Measurements from ENCODE around the gene PNPLA7.

The PNPLA7 gene

DNA sequence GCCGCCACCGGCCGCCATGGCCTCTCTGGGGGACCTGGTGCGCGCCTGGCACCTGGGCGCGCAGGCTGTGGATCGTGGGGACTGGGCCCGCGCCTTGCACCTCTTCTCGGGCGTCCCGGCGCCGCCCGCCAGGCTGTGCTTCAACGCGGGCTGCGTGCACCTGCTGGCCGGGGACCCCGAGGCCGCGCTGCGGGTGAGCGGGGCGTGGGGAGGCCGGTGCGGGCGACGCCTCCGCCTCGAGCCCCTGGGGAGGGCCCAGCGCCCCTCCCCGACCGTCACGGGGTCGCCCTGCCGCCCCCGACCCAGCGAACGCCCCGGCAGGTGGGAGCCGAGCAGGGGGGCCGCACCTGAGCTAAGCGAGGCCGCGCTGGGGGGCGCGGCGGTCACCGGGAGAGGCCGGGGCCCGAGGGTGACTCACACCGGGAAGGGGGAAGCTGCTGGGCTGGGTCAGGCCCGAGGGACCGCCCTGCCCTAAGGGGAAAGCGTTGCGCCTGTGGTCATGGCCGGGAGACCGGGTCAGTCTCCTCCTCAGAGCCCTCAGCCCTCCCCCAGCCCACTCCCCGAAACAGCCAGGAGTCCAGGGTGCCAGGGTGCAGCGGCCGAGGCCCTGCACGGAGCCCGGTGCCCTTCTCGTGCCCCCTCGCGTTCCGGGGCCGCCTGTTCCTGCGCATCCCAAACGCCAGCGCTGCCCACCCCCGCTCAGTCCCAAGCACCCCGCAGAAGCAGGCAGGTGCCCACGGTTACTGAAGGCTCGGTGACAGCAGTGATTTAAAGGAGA lies 126.5 kb downstream of the PNPLA7 start:
- Histone ChIP-seq H3K4me3 (ENCODE audit: low read depth in 1 of 2, low read length in 1 of 2) (peak overlapping the region; percentile 72 to 81), H3K27me3 (peaks cover 18% of the 10 kb centered on the region), H3K4me1 (ENCODE audit: control insufficient read depth in 1 of 2, insufficient read depth in 1 of 2, low read depth in 1 of 2, low read length in 1 of 2) (peaks cover 8 to 13% of the 10 kb centered on the region in 2 experiments), H3K36me3 (no peaks in the 10 kb centered on the region), H3K9me3 (no peaks in the 10 kb centered on the region), H3K27ac (peak overlapping the region; percentile 55)
- TF ChIP-seq, protein P1, sequence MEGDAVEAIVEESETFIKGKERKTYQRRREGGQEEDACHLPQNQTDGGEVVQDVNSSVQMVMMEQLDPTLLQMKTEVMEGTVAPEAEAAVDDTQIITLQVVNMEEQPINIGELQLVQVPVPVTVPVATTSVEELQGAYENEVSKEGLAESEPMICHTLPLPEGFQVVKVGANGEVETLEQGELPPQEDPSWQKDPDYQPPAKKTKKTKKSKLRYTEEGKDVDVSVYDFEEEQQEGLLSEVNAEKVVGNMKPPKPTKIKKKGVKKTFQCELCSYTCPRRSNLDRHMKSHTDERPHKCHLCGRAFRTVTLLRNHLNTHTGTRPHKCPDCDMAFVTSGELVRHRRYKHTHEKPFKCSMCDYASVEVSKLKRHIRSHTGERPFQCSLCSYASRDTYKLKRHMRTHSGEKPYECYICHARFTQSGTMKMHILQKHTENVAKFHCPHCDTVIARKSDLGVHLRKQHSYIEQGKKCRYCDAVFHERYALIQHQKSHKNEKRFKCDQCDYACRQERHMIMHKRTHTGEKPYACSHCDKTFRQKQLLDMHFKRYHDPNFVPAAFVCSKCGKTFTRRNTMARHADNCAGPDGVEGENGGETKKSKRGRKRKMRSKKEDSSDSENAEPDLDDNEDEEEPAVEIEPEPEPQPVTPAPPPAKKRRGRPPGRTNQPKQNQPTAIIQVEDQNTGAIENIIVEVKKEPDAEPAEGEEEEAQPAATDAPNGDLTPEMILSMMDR (IDR thresholded peaks at IDR 0.05): no peak

DNA sequence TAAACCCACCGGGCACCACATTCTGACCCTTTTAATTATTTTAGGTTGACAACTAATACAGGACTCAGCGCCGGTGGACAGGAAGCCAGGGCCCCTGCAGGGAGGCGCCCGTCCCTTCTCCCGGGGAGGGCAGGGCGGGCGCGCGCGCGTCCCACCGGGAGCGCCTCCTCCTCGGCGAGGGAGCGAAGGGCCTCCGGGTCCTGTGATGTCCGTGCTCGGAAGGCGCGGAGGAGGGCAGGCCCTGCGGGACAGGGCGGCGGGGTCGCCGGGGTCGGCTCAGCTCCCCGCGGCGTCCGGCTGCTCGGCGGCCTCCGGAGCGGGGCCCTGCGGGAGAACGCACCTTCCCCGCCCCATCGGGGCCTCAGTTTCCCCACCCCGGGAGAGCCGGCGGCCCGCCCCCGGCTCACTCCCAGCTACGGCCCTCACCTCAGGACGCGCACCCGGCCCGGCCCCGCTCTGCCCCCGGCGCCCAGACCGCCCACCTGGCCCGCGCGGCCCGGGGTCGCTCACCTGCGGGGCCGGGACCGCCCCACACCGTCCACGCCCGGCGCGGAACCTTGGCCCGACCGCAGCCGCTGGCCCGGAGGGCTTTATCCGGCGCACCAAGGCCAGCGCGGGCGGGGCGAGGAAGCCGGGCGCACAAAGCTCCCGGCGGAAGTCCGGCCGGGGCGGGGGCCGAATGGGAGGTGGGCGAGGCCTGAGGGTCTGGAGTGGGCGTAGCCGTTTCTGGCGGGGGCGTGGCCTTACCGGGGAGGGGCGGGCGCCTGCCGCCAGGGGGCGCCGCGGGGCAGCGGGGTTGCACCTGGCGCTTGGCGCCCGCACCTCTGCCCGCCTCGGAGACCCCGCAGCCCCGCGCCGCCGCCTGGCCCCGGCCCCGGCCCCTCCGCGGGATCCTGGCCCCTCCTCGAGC lies 127.3 kb downstream of the PNPLA7 start, which contains the start of the genes EXD3 and NOXA1:
Gene EXD3 (minus strand): TSS at position 559 of the 910 bp plus-strand sequence. CDS start 27,805 bp downstream, outside the sequence.
Gene NOXA1 (plus strand): TSS at position 790 of the 910 bp plus-strand sequence. CDS start 137 bp downstream, outside the sequence.
- peak within 1 kb of the TSS; percentile 55 for H3K27ac ChIP-seq
- TF ChIP-seq, protein P1 (IDR thresholded peaks at IDR 0.05): peak; percentile 78

DNA sequence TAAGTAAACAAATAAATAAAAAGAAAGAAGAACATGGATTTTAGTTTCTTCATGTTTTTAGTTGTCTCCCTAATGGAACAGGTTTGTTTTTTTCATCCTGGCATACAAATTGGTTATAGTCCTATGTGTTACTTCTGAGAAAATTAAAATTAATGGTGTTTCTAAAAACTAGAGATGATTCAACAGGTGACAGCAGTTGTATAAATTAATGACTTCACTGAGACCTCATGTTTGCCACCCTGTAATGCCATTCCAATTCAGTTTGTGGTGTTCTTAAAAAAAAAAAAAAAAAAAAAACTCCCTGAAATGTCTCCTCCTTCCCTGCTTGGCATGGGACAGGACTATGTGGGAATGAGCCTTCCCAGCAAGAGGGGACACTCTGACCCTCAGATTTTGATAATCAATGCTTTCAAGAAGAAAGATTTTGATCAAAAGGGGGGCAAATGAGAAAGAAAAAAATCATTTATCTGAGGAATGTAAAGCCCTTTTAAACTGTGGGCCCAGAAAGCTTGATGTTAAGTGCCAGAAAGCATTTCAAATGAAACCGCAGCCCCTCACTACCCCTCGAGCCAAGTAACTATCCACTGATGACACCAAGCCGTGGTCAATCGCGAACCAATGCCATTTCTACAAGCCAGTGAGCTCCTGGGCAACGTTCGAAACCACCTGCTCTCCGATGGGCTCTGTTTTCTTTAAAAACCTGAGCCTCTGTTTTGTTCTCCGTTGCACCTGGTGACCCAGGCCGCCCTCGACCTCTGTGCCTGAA lies 128.2 kb downstream of the PNPLA7 start:
- Histone ChIP-seq H3K9me3 (no peaks in the 10 kb centered on the region), H3K4me3 (ENCODE audit: low read depth in 1 of 2, low read length in 1 of 2) (peak overlapping the region; percentile 72 to 81), H3K27ac (peak overlapping the region; percentile 55), H3K36me3 (no peaks in the 10 kb centered on the region), H3K4me1 (ENCODE audit: control insufficient read depth in 1 of 2, insufficient read depth in 1 of 2, low read depth in 1 of 2, low read length in 1 of 2) (peaks cover 8 to 13% of the 10 kb centered on the region in 2 experiments), H3K27me3 (peaks cover 26% of the 10 kb centered on the region)
- TF ChIP-seq, protein P1 (IDR thresholded peaks at IDR 0.05): no peak

More for the DNA sequence above, 127.3 kb downstream of the PNPLA7 start, which contains the start of the genes EXD3 and NOXA1:
- Histone ChIP-seq H3K4me3 (ENCODE audit: low read depth in 1 of 2, low read length in 1 of 2) (peak within 1 kb of the TSS; percentile 72 to 81), H3K4me1 (ENCODE audit: control insufficient read depth in 1 of 2, insufficient read depth in 1 of 2, low read depth in 1 of 2, low read length in 1 of 2) (peaks cover 8 to 13% of the 10 kb centered on the region in 2 experiments), H3K27me3 (peaks cover 18% of the 10 kb centered on the region), H3K9me3 (no peaks in the 10 kb centered on the region), H3K36me3 (no peaks in the 10 kb centered on the region)

DNA sequence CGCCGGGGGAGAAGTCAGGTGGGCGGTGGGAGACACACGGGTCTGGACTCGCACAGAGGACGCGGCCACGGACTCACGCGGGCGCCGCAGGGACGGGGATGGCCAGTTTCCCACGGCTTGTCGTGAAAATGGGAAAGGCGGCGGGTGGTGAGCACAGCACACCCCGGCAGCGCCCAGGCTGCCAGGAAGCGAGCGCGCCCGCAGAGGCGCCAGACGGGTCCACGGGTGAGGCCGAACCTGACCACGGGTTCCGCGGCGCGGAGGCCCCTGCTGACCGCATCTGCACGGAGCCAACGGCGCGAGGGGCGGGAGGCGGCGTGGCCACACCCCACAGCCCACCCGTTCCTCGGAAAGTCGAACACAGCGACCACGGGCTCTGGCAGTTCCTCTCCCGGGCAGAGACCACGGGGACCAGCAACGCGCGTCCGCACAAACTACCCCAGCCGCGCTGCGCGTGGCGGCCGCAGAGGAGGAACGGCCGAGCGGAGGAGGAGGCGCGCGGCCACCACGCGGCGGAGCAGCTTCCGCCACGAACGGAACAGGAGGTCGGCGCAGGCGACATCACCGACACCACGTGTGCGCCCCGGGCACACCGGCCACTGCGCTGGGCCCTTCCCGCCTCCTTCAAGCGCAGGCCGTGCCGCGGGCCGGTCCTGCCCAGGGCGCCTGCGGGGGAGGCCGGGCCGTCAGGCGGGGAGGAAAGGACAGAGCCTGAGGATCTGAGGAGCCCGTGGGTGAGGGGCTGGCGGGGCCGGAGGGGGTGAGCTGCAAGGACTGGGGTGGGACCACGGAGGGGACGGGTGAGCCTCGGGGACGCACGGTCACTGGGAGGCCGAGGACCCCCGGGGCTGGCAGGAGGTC lies 132.8 kb downstream of the PNPLA7 start:
- TF ChIP-seq, protein P1 (IDR thresholded peaks at IDR 0.05): no peak
- no peaks in the 10 kb centered on the region for H3K9me3 ChIP-seq
- H3K27ac ChIP-seq: no peak overlapping the region
- no peaks in the 10 kb centered on the region for H3K36me3 ChIP-seq
- peaks cover 17% of the 10 kb centered on the region for H3K27me3 ChIP-seq
- peaks cover 5 to 7% of the 10 kb centered on the region in 2 experiments for H3K4me1 ChIP-seq (ENCODE audit: control insufficient read depth in 1 of 2, insufficient read depth in 1 of 2, low read depth in 1 of 2, low read length in 1 of 2)
- H3K4me3 ChIP-seq (ENCODE audit: low read depth in 1 of 2, low read length in 1 of 2): no peak overlapping the region
